T-helper 9 cell (primary cell): Measurements from ENCODE around the gene CTDNEP1.
"Not testable (repeated sequence)": the region's sequence is repeated elsewhere in the genome, so short reads cannot be mapped to it uniquely, and the experiment has no call there.

Experiments
- DNase-seq: peaks from one replicate; pipeline ENCODE4 v3.0.0-alpha.2; 2020

The CTDNEP1 gene

GRCh38 chr17:7243838-7244237, 7.7 kb downstream of the CTDNEP1 start:
- DNase-seq: not testable (repeated sequence)

- no peak for DNase-seq
Measured at GRCh38 chr17:7243453-7243729, 8.1 kb downstream of the CTDNEP1 start.

GRCh38 chr17:7242717-7243452, 8.6 kb downstream of the CTDNEP1 start:
- DNase-seq: peak; percentile 91

GRCh38 chr17:7241783-7242716, 9.5 kb downstream of the CTDNEP1 start, which contains the start of gene GABARAP:
TSS of gene GABARAP (minus strand) at chr17:7242449. CDS start at chr17:7242330, 119 bp downstream.
- peak; percentile 94 for DNase-seq

- no peak for DNase-seq
Measured at GRCh38 chr17:7241090-7241733, 10.3 kb downstream of the CTDNEP1 start.

- DNase-seq: no peak
Measured at GRCh38 chr17:7240375-7240774, 11.2 kb downstream of the CTDNEP1 start.

- peak; percentile 91 for DNase-seq
Measured at GRCh38 chr17:7239091-7240027, 12.2 kb downstream of the CTDNEP1 start, which contains the start of gene PHF23. TSS of gene PHF23 (minus strand) at chr17:7239457. CDS start at chr17:7239279, 178 bp downstream.

GRCh38 chr17:7238420-7239090, 13.0 kb downstream of the CTDNEP1 start:
- no peak for DNase-seq

- DNase-seq: peak; percentile 65
Measured at GRCh38 chr17:7237761-7238419, 13.6 kb downstream of the CTDNEP1 start.

- no peak for DNase-seq
Measured at GRCh38 chr17:7237266-7237760, 14.2 kb downstream of the CTDNEP1 start.

GRCh38 chr17:7236808-7237207, 14.7 kb downstream of the CTDNEP1 start:
- no peak for DNase-seq

GRCh38 chr17:7235693-7236665, 15.6 kb downstream of the CTDNEP1 start:
- DNase-seq: no peak

- peak; percentile 92 for DNase-seq
Measured at GRCh38 chr17:7234083-7234951, 17.2 kb downstream of the CTDNEP1 start, which contains the start of gene DVL2. TSS of gene DVL2 (minus strand) at chr17:7234517. CDS start at chr17:7234262, 255 bp downstream.

- no peak for DNase-seq
Measured at GRCh38 chr17:7233701-7234082, 17.8 kb downstream of the CTDNEP1 start.

- DNase-seq: no peak
Measured at GRCh38 chr17:7232114-7232513, 19.4 kb downstream of the CTDNEP1 start.

GRCh38 chr17:7229504-7229903, 22.0 kb downstream of the CTDNEP1 start:
- DNase-seq: no peak

GRCh38 chr17:7228920-7229319, 22.6 kb downstream of the CTDNEP1 start:
- no peak for DNase-seq
